Activated CD4-positive, alpha-beta memory T cell treated with anti-CD3 and anti-CD28 coated beads for 36 hours (primary cell): Measurements from ENCODE around the gene HCCS. TPM values are rescaled to one million over a fixed set of nuclear protein-coding genes. Genes with fewer than 3 reads are reported as not detected.
A peak's percentile ranks its signal among the peaks of the same experiment; 100 is the strongest.

ENCODE experiments used
- CTCF ChIA-PET: fragments of 350-600 bp; sonication (Branson Sonifier 250); formaldehyde crosslinking; loops from one replicate; lab custom pipeline; 2021; ENCODE audit warnings: antibody characterized with exemption, inconsistent platforms; lab: Charles Lee
- POLR2A ChIA-PET: fragments of 350-600 bp; sonication (Branson Sonifier 250); formaldehyde crosslinking; loops from one replicate; lab custom pipeline; 2021; ENCODE audit warnings: antibody characterized with exemption; lab: Charles Lee
- DNase-seq: peaks from one replicate; pipeline ENCODE4 v3.0.0-alpha.2; 2020
- H3K27ac Mint-ChIP-seq: one replicate; pipeline ENCODE4 v1.8.0; 2021; ENCODE audit warnings: mixed read lengths
- H3K27me3 Mint-ChIP-seq: one replicate; pipeline ENCODE4 v1.8.0; 2021; ENCODE audit warnings: mixed read lengths
- H3K36me3 Mint-ChIP-seq: one replicate; pipeline ENCODE4 v1.8.0; 2021; ENCODE audit warnings: mixed read lengths
- H3K4me1 Mint-ChIP-seq: one replicate; pipeline ENCODE4 v1.8.0; 2021; ENCODE audit warnings: low read depth, mixed read lengths
- H3K4me3 Mint-ChIP-seq: one replicate; pipeline ENCODE4 v1.8.0; 2021; ENCODE audit warnings: mild to moderate bottlenecking, mixed read lengths
- H3K9me3 Mint-ChIP-seq: one replicate; pipeline ENCODE4 v1.8.0; 2021; ENCODE audit warnings: mixed read lengths
- intact Hi-C: fragments of 100-400 bp; cut with micrococcal nuclease; formaldehyde crosslinking; loops from one replicate; pipeline ENCODE4 v1.15.1; 2023
- total RNA-seq, 2 experiments: library from RNA; stranded (reverse); gene quantifications; one replicate each; pipeline ENCODE4 v1.2.3, GENCODE V29; 2021

Gene HCCS
- total RNA-seq: 10 to 100 TPM; 23.5 to 26.8 TPM

DNA sequence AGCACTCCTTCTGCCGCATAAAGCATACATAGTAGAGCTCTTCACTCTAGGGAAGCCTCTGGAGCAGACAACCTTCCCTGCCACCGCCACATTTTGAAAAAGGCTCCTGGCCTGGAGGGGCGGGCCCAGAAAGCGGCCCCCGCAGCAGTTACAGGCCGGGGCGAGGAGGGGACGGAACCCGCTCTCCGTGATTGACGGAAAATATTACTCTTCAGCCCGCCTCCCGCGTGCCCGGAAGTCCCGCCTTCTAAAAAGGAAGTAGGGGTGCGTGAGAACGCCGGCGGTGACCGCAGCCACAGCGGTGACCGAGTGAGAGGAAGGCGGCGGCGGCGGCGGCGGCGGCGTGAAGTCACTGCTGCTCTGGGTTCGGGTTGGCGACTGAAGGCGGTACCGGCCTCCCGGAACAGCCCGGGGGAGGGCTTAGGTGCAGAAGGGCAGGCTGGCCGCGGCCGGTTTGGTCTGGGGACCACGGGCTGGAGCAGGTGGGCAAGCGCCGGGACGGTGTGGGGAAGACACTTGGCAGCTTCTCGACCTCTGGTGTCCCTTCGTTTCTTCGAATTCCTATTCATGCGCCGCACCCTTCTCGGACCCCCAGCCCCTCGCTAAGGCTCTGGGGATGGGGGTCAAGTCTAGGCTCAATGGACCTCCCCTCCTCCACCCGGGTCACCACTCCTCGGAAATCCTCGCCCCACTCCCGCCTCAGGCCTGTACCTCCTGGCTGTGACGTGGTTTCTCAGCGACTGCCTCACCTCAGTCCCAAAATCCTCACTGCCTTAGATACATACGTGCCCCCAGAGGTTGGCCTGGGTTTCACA, at the start of gene HCCS:
HCCS (plus strand) TSS at position 296 of the 815 bp plus-strand sequence. CDS start 729 bp downstream, outside the sequence.
- DNase-seq: peak; percentile 90
- Mint-ChIP-seq H3K9me3 (no peaks in the 10 kb centered on the region), H3K36me3 (peaks cover 10% of the 10 kb centered on the region), H3K4me1 (peaks cover 16% of the 10 kb centered on the region), H3K4me3 (no peak within 1 kb of the TSS), H3K27ac (peak within 1 kb of the TSS; percentile 95), H3K27me3 (no peaks in the 10 kb centered on the region)
- ChIA-PET CTCF (no interaction called here), POLR2A (no interaction called here)
- intact Hi-C loops: loop anchor here (5.0 to 10.0 kb wide), 2 partner anchors 654 to 1014 kb away; no protein-coding TSS in a partner anchor

DNA sequence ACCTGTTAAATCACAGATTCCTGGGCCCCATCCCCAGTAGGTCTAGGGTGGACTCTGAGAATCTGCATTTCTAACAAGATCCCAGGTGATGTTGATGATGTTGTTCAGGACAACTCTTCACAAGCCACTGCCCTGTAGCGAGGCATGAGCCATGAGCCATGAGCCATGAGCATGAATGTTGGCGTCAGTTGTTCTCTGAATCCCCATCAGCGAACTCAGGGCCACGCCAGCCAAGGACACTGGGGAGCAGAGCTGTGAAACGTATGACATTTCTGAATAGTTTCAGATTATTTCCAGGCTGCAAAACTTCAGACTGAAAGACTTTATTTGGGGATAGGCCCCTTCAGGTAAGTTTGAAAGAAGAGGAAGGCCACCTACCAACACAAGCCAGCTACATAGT, 46.9 kb upstream of the HCCS start:
- Mint-ChIP-seq H3K9me3 (no peaks in the 10 kb centered on the region), H3K4me1 (no peaks in the 10 kb centered on the region), H3K27ac (no peak overlapping the region), H3K4me3 (no peak overlapping the region), H3K27me3 (no peaks in the 10 kb centered on the region), H3K36me3 (no peaks in the 10 kb centered on the region)
- CTCF ChIA-PET: no interaction called here
- intact Hi-C loops: no loop called here
- POLR2A ChIA-PET: no interaction called here
- no peak for DNase-seq

DNA sequence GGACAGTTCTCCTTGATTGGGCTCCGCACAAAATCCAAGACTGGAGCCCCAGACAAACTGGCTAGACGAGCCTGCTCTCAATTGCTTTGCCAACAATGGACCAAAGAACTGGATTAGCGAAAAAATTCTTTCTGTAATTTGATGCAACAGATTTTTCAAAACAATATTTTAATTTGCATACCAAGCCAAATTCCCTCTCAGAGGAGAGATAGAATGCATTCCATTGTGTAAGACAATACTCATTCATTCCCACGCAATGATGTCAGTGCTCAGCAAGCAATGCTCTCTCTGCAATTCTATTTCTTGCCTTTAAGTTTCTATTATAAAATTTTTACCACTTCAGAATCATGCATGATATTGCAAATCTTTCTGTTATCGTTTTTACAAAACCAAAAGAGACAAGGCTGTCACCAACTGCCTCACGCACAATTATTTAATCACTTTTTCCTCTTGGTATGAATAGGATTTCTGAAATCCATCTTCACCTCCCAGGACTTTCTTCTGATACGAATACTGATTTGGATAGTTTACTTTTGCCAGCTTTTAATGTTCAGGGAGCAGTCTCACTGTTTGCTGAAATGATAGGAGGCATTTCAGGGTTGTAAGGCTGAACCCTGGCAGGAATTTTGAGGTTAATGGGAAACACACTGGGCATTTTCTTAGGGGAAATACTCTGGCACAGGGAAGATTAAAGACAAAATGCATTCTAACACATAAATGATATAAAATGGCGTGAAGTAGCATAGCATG, 46.1 kb upstream of the HCCS start:
- H3K27me3 Mint-ChIP-seq: no peaks in the 10 kb centered on the region
- CTCF ChIA-PET: no interaction called here
- H3K27ac Mint-ChIP-seq: no peak overlapping the region
- no peak for DNase-seq
- H3K4me3 Mint-ChIP-seq: no peak overlapping the region
- intact Hi-C loops: no loop called here
- POLR2A ChIA-PET: no interaction called here
- H3K36me3 Mint-ChIP-seq: no peaks in the 10 kb centered on the region
- H3K4me1 Mint-ChIP-seq: no peaks in the 10 kb centered on the region
- no peaks in the 10 kb centered on the region for H3K9me3 Mint-ChIP-seq

DNA sequence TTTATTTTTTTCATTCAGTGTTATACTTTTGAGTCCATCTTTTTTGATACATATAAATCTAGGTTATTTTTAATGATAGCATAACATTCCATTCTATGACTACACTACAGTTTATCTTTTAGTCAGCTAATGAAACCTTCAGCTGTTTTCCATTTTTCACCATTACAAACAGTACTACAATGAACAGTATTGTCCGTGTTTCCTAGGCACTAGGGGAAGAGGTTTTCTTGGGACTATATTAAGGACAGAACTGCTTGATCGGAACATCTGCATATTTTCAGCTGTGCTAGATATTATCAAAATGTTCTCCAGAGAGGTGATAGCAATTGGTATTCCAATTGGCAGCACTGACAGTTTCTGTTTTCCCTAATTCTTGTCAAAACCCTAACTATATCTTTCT, 44.3 kb upstream of the HCCS start:
- ChIA-PET POLR2A (no interaction called here), CTCF (no interaction called here)
- intact Hi-C loops: no loop called here
- no peaks in the 10 kb centered on the region for H3K27me3 Mint-ChIP-seq
- H3K27ac Mint-ChIP-seq: no peak overlapping the region
- H3K9me3 Mint-ChIP-seq: no peaks in the 10 kb centered on the region
- H3K36me3 Mint-ChIP-seq: no peaks in the 10 kb centered on the region
- H3K4me1 Mint-ChIP-seq: no peaks in the 10 kb centered on the region
- no peak overlapping the region for H3K4me3 Mint-ChIP-seq
- DNase-seq: no peak

DNA sequence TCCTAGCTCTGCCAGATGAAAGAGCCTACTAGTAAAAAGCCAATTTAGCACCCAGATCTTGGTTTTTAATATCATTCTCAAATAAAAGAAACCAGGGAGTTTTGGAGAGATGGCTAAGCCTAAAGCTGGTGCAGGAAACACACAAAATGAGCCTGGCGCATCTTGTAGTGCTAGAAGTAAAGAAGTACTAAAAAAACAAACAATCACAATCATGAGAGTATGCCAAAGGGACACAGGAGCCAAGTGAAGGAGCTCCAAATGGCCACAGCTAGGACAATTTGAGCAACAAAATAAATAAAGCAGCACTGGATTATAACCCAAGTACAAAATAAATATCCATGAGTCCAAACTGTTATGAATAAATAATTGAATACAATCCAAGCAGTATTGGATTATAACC, 37.8 kb upstream of the HCCS start:
- POLR2A ChIA-PET: no interaction called here
- no peak overlapping the region for H3K4me3 Mint-ChIP-seq
- intact Hi-C loops: no loop called here
- H3K27ac Mint-ChIP-seq: no peak overlapping the region
- no peak for DNase-seq
- H3K27me3 Mint-ChIP-seq: no peaks in the 10 kb centered on the region
- CTCF ChIA-PET: no interaction called here
- H3K9me3 Mint-ChIP-seq: no peaks in the 10 kb centered on the region
- H3K36me3 Mint-ChIP-seq: no peaks in the 10 kb centered on the region
- no peaks in the 10 kb centered on the region for H3K4me1 Mint-ChIP-seq

DNA sequence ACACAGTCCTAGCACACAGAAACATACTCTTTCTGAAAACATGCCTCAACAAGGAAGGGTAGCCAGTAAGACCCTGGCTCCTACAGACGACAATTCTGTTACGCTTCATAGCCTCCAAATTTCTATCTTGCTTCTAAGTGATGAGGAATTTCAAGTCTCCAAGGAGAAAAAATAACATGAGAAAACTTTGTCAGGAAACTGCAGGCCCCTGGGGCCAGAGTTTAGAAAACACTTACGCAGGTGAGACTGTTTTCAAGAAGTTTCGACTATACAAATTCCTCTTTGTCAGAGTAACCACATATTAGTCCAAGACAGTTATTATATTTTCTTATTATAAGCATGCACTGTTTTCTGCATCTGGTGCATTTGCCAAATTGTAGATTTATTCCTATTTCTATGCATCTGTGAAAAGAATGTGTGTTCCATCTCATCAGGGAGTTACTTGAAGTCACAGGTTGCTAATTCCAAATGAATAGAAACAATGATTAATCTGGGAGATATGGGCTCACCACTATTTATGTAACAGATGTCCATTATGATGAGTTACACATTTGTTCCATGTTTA, 30.3 kb upstream of the HCCS start:
- no peak overlapping the region for H3K4me3 Mint-ChIP-seq
- intact Hi-C loops: no loop called here
- DNase-seq: no peak
- POLR2A ChIA-PET: no interaction called here
- H3K9me3 Mint-ChIP-seq: no peaks in the 10 kb centered on the region
- no peaks in the 10 kb centered on the region for H3K4me1 Mint-ChIP-seq
- no peaks in the 10 kb centered on the region for H3K27me3 Mint-ChIP-seq
- CTCF ChIA-PET: no interaction called here
- no peaks in the 10 kb centered on the region for H3K36me3 Mint-ChIP-seq
- no peak overlapping the region for H3K27ac Mint-ChIP-seq

DNA sequence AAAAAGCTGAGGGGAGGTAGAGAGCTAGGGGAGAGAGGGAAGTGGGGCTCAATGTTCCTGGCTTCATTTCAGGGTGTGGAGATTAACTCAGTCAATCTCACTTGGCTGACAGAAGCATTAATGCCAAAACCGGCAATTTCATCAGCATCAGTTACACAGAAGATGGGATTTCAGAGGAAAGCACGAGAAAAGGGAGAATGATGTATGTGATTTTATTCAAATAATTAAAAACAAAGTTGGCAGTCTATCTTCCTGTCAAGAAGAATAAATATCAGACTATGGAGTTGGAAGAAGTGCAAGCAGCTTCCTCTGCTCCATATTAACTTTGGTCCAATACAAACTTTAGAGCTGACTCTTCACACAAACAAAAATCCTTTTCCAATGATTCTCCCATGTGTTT, 29.6 kb upstream of the HCCS start:
- Mint-ChIP-seq H3K4me3 (no peak overlapping the region), H3K27ac (no peak overlapping the region), H3K27me3 (no peaks in the 10 kb centered on the region), H3K9me3 (no peaks in the 10 kb centered on the region), H3K4me1 (no peaks in the 10 kb centered on the region), H3K36me3 (no peaks in the 10 kb centered on the region)
- no peak for DNase-seq
- POLR2A ChIA-PET: no interaction called here
- CTCF ChIA-PET: no interaction called here
- intact Hi-C loops: no loop called here

DNA sequence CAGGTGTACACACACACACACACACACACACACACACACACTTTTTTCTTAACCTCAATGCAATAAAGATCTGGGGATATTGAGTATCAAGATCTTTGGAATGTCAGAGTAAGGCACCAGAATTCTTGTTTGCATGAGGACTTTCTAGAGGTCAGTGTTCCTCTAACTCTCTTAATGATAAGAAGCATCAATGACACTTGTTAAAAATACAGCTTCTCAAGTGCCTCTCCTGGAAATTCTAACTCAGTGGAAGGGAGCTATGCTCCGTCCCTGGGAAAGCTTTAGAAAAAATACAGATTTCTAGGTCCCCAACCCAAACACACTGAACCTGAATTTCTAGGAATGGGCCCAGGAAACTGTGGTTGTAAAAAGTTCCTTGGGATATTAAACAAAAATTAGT, 25.8 kb upstream of the HCCS start:
- intact Hi-C loops: no loop called here
- ChIA-PET POLR2A (no interaction called here), CTCF (no interaction called here)

DNA sequence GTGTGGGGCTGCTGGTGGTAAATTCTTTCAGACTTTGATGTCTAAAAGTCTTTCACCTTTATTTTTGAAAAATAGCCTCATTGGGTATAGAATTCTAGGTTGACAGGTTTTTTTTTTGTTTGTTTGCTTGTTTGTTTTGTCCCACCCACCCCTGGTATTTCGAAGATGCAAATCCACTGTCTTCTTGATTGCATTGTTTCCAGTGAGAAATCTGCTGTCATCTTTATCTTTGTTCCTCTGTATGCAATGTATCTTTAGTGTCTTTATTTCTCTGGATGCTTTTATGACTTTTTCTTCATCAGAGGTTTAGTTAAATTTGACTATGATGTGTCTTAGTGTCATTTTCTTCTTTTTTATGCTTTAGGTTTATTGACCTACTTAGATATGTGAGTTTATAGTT, 21.3 kb upstream of the HCCS start:
- Mint-ChIP-seq H3K36me3 (peaks cover 3% of the 10 kb centered on the region), H3K4me3 (no peak overlapping the region), H3K4me1 (no peaks in the 10 kb centered on the region), H3K9me3 (peaks cover 13% of the 10 kb centered on the region), H3K27ac (no peak overlapping the region), H3K27me3 (no peaks in the 10 kb centered on the region)
- CTCF ChIA-PET: no interaction called here
- no peak for DNase-seq
- intact Hi-C loops: no loop called here
- POLR2A ChIA-PET: no interaction called here

More for the DNA sequence above, 25.8 kb upstream of the HCCS start:
- peaks cover 3% of the 10 kb centered on the region for H3K36me3 Mint-ChIP-seq
- DNase-seq: no peak
- H3K9me3 Mint-ChIP-seq: peaks cover 7% of the 10 kb centered on the region
- H3K4me3 Mint-ChIP-seq: no peak overlapping the region
- H3K4me1 Mint-ChIP-seq: no peaks in the 10 kb centered on the region
- no peaks in the 10 kb centered on the region for H3K27me3 Mint-ChIP-seq
- H3K27ac Mint-ChIP-seq: no peak overlapping the region

DNA sequence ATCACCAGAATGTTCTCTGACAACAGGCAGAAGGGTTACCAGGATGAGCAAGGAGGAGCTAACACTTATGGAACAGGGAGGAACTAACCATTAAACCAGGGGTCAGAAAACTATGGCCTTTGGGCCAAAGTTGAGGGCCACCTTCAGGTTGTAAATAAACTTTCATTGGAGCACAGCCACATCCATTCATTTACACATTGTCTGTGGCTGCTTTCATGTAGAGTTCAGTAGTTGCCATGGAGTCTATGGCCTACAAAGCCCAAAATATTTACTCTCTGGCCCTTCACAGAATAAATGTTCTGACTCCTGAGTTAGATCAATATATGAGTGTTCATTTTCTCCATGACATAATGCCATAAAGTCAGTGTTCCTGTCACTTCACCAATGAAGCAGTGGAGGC, 13.2 kb upstream of the HCCS start:
- Mint-ChIP-seq H3K9me3 (no peaks in the 10 kb centered on the region), H3K4me1 (peaks cover 2% of the 10 kb centered on the region), H3K4me3 (no peak overlapping the region), H3K27me3 (no peaks in the 10 kb centered on the region), H3K27ac (no peak overlapping the region), H3K36me3 (no peaks in the 10 kb centered on the region)
- intact Hi-C loops: no loop called here
- no peak for DNase-seq
- CTCF ChIA-PET: no interaction called here
- POLR2A ChIA-PET: no interaction called here

DNA sequence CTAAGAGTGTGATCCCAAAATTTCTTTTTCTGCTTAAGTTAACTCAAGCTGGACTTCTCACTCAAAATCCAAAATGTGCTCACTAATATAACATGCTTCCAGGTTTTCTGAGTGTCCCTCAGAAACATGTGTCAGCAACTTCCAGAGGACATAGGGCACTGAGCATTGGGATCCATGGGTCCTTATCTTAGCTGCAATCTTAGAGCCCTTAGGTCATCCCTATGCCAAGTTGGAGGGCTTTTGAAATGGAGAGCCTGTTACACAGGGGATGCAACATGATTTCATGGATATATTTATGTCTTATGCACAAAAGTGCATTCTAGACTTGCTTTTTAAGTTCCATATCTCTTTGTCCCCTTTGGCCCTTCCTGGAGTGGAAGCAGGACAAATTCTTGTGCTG, 11.7 kb upstream of the HCCS start:
- Mint-ChIP-seq H3K27ac (no peak overlapping the region), H3K4me3 (no peak overlapping the region), H3K4me1 (peaks cover 6% of the 10 kb centered on the region), H3K27me3 (no peaks in the 10 kb centered on the region), H3K9me3 (no peaks in the 10 kb centered on the region), H3K36me3 (no peaks in the 10 kb centered on the region)
- ChIA-PET POLR2A (no interaction called here), CTCF (no interaction called here)
- intact Hi-C loops: no loop called here
- DNase-seq: no peak

DNA sequence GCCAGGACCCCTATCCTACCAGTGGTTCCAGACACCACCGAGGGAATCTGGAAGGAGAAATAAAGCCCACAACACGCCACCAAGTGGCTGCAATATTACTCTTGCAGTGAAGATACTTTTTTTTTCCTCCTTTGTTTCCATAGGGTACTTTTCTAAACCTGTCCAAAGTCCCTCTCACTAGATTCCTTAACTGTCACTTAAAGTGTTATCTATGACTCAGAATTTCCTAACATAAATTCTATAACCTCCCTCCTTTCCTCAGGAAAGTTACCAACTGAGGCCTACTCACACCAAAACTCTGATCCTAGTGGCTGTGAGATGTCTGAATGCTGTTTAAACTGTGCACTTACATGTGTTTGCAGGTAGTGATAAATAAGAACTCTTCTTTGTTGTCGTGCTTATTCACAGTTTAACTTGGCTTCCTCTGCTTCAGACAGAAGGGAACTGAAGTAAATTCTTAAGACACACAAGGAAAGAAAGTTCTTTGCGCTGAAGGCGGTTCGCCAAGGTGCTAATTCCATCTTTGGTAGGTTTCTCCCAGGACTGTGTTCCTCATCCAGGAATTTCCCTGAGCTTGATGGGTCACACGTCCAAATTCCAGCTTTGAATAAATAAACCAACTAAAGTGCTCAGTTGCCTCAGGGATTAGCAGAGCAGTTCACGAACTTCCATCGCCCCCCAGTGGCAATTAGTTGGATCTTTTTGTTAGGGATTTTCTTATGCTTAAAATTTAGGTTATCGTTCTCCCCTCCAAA, 10.7 kb upstream of the HCCS start:
- intact Hi-C loops: no loop called here
- Mint-ChIP-seq H3K4me3 (no peak overlapping the region), H3K9me3 (no peaks in the 10 kb centered on the region), H3K27ac (no peak overlapping the region), H3K27me3 (no peaks in the 10 kb centered on the region), H3K4me1 (peaks cover 6% of the 10 kb centered on the region), H3K36me3 (no peaks in the 10 kb centered on the region)
- ChIA-PET CTCF (no interaction called here), POLR2A (no interaction called here)
- no peak for DNase-seq
